ENCODE measurements around the gene PGK1. TPM values are rescaled to one million over a fixed set of nuclear protein-coding genes. Genes with fewer than 3 reads are reported as not detected.

The PGK1 gene
- total and polyA plus RNA-seq, 2 experiments from 2014 or later = 249 to 336 TPM

GRCh38 chrX:78119521-78120227 lies 15.6 kb downstream of the PGK1 start:
- peaks cover 9% of the 10 kb centered on the region for H4K20me1 ChIP-seq (replicated peaks; ENCODE audit: insufficient read depth)
- no peak overlapping the region for H2AFZ ChIP-seq
- H3K4me3 ChIP-seq = no peak overlapping the region
- H3K4me1 ChIP-seq (ENCODE audit: insufficient read depth) = no peaks in the 10 kb centered on the region
- no peaks in the 10 kb centered on the region for H3K9me3 Mint-ChIP-seq
- H3K9me2 ChIP-seq (ENCODE audit: insufficient read depth) = no peaks in the 10 kb centered on the region
- peak; percentile 27 for DNase-seq (ENCODE audit: low spot score)
- no peaks in the 10 kb centered on the region for H3K27me3 ChIP-seq (ENCODE audit: insufficient read depth)
- H3K27ac ChIP-seq (ENCODE audit: low read depth) = no peak overlapping the region
- peaks cover 47% of the 10 kb centered on the region for H3K36me3 ChIP-seq (ENCODE audit: insufficient read depth)
- H3K27ac Mint-ChIP-seq = peak overlapping the region; percentile 40; the same call in 1 of the 2 replicates
- H3K4me1 Mint-ChIP-seq = no peaks in the 10 kb centered on the region
- H3K4me2 ChIP-seq = no peak overlapping the region
- H3K27me3 Mint-ChIP-seq (ENCODE audit: insufficient read depth, low read depth, poor library complexity) = peaks cover 4% of the 10 kb centered on the region
- H3K36me3 Mint-ChIP-seq (ENCODE audit: low read depth) = peaks cover 95% of the 10 kb centered on the region
- TF ChIP-seq EZH2 (IDR thresholded peaks at IDR 0.05; ENCODE audit: low read depth, unreplicated experiment) = no peak
- TF ChIP-seq, protein P1, sequence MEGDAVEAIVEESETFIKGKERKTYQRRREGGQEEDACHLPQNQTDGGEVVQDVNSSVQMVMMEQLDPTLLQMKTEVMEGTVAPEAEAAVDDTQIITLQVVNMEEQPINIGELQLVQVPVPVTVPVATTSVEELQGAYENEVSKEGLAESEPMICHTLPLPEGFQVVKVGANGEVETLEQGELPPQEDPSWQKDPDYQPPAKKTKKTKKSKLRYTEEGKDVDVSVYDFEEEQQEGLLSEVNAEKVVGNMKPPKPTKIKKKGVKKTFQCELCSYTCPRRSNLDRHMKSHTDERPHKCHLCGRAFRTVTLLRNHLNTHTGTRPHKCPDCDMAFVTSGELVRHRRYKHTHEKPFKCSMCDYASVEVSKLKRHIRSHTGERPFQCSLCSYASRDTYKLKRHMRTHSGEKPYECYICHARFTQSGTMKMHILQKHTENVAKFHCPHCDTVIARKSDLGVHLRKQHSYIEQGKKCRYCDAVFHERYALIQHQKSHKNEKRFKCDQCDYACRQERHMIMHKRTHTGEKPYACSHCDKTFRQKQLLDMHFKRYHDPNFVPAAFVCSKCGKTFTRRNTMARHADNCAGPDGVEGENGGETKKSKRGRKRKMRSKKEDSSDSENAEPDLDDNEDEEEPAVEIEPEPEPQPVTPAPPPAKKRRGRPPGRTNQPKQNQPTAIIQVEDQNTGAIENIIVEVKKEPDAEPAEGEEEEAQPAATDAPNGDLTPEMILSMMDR (conservative IDR thresholded peaks at IDR 0.05; ENCODE audit: low read depth in 2 of 2) = peak; percentile 21 to 33; a peak in 1 of 4 replicates
- no peak for TF ChIP-seq ZNF331 (CRISPR knock-in tag; IDR thresholded peaks at IDR 0.05; ENCODE audit: low read depth)
- no peaks in the 10 kb centered on the region for H3F3A ChIP-seq (replicated peaks; ENCODE audit: low read depth)
- H3K4me3 Mint-ChIP-seq = no peak overlapping the region
- peaks cover 23% of the 10 kb centered on the region for H3K79me2 ChIP-seq (replicated peaks; ENCODE audit: insufficient read depth)
- peak; percentile 36; the same call in 1 of the 3 replicates for ATAC-seq

DNA sequence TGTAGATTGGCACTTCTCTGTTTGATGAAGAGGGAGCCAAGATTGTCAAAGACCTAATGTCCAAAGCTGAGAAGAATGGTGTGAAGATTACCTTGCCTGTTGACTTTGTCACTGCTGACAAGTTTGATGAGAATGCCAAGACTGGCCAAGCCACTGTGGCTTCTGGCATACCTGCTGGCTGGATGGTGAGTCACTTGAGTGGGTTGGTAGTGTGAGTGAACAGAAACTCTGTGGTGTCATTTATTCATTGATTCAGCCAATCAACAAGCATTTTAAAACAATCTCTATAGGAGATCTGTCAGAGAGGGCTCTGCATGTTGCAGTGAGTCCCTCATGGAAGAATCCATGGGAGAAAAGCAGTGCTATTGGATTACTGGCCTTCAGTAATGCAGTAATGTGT lies 19.1 kb downstream of the PGK1 start:
- Mint-ChIP-seq H3K27me3 (ENCODE audit: insufficient read depth, low read depth, poor library complexity) (peaks cover 1% of the 10 kb centered on the region), H3K9me3 (no peaks in the 10 kb centered on the region), H3K4me3 (no peak overlapping the region), H3K36me3 (ENCODE audit: low read depth) (peaks cover 91% of the 10 kb centered on the region), H3K4me1 (no peaks in the 10 kb centered on the region), H3K27ac (no peak overlapping the region)
- peaks cover 10% of the 10 kb centered on the region for H3K79me2 ChIP-seq (replicated peaks; ENCODE audit: insufficient read depth)
- no peaks in the 10 kb centered on the region for H3K9me2 ChIP-seq (ENCODE audit: insufficient read depth)
- H3K27me3 ChIP-seq (ENCODE audit: insufficient read depth) = no peaks in the 10 kb centered on the region
- H3K36me3 ChIP-seq (ENCODE audit: insufficient read depth) = peaks cover 39% of the 10 kb centered on the region; the same call in 1 of the 2 replicates
- ATAC-seq (no peak), DNase-seq (ENCODE audit: low spot score) (no peak)
- no peaks in the 10 kb centered on the region for H3F3A ChIP-seq (replicated peaks; ENCODE audit: low read depth)
- H2AFZ ChIP-seq = no peak overlapping the region
- H3K4me3 ChIP-seq = no peak overlapping the region
- no peak overlapping the region for H3K27ac ChIP-seq (ENCODE audit: low read depth)
- H4K20me1 ChIP-seq (replicated peaks; ENCODE audit: insufficient read depth) = peaks cover 6% of the 10 kb centered on the region
- H3K4me2 ChIP-seq = no peak overlapping the region
- H3K4me1 ChIP-seq (ENCODE audit: insufficient read depth) = no peaks in the 10 kb centered on the region
- TF ChIP-seq JUNB (IDR thresholded peaks at IDR 0.05; ENCODE audit: unreplicated experiment) (no peak), ZNF331 (CRISPR knock-in tag; IDR thresholded peaks at IDR 0.05; ENCODE audit: low read depth) (no peak), ETS1 (IDR thresholded peaks at IDR 0.05) (no peak), POLR2AphosphoS5 (IDR thresholded peaks at IDR 0.05; ENCODE audit: low read depth) (no peak), ZNF114 (CRISPR knock-in tag; IDR thresholded peaks at IDR 0.05) (no peak)
- TF ChIP-seq, protein P2, sequence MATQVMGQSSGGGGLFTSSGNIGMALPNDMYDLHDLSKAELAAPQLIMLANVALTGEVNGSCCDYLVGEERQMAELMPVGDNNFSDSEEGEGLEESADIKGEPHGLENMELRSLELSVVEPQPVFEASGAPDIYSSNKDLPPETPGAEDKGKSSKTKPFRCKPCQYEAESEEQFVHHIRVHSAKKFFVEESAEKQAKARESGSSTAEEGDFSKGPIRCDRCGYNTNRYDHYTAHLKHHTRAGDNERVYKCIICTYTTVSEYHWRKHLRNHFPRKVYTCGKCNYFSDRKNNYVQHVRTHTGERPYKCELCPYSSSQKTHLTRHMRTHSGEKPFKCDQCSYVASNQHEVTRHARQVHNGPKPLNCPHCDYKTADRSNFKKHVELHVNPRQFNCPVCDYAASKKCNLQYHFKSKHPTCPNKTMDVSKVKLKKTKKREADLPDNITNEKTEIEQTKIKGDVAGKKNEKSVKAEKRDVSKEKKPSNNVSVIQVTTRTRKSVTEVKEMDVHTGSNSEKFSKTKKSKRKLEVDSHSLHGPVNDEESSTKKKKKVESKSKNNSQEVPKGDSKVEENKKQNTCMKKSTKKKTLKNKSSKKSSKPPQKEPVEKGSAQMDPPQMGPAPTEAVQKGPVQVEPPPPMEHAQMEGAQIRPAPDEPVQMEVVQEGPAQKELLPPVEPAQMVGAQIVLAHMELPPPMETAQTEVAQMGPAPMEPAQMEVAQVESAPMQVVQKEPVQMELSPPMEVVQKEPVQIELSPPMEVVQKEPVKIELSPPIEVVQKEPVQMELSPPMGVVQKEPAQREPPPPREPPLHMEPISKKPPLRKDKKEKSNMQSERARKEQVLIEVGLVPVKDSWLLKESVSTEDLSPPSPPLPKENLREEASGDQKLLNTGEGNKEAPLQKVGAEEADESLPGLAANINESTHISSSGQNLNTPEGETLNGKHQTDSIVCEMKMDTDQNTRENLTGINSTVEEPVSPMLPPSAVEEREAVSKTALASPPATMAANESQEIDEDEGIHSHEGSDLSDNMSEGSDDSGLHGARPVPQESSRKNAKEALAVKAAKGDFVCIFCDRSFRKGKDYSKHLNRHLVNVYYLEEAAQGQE (IDR thresholded peaks at IDR 0.05; ENCODE audit: unreplicated experiment) = no peak
- TF ChIP-seq, protein P1 (conservative IDR thresholded peaks at IDR 0.05; ENCODE audit: low read depth in 2 of 2) = no peak
